Endothelial cell of umbilical vein (primary cell): Measurements from ENCODE around the gene MUL1. TPM values are rescaled to one million over a fixed set of nuclear protein-coding genes. Genes with fewer than 3 reads are reported as not detected.

ENCODE experiments used
- BruUV-seq: library from RNA; stranded (reverse); fragments of 400-500 nt; replicated peaks from 2 replicates; lab custom pipeline; 2021; lab: Mats Ljungman, UMichigan
- CTCF ChIA-PET: fragments of 300-600, 350-600 bp; sonication (Branson Sonifier 250); formaldehyde crosslinking; loops from one replicate; lab custom pipeline; 2021; ENCODE audit warnings: antibody characterized with exemption, inconsistent platforms; lab: Charles Lee
- POLR2A ChIA-PET: fragments of 300-600, 350-600 bp; sonication (Branson Sonifier 250); formaldehyde crosslinking; loops from one replicate; lab custom pipeline; 2021; ENCODE audit warnings: antibody characterized with exemption, inconsistent platforms; lab: Charles Lee
- DNase-seq: peaks from one replicate; pipeline ENCODE4 v3.0.0-alpha.2; 2011; ENCODE audit warnings: low read depth, low spot score
- FAIRE-seq: peaks from 2 replicates; lab custom pipeline; 2011; peaks lifted over from hg19 to GRCh38; lab: Jason Lieb, UNC
- H2AFZ ChIP-seq: 2 replicates; pipeline ENCODE4 v1.6.0; 2012; ENCODE audit warnings: low read depth, low read length, control low read depth, inconsistent platforms
- H3K27ac ChIP-seq: 2 replicates; pipeline ENCODE4 v1.5.1; 2011; ENCODE audit warnings: low read depth, mild to moderate bottlenecking, control low read depth, low read length, moderate library complexity; ENCODE audit not compliant: insufficient read depth
- H3K27me3 ChIP-seq, 2 experiments: 2 replicates each; pipeline versions ENCODE4 v1.6.0 to v1.6.1; 2011; ENCODE audit warnings: low read length in 2 of 2, mixed read lengths in 1 of 2; ENCODE audit not compliant: control insufficient read depth in 2 of 2, insufficient read depth in 2 of 2
- H3K36me3 ChIP-seq, 2 experiments: 2 replicates in 1 of 2; 3 replicates in 1 of 2; pipeline ENCODE4 v1.5.1; 2011; ENCODE audit warnings: low read length in 2 of 2, mild to moderate bottlenecking in 1 of 2, moderate library complexity in 1 of 2; ENCODE audit not compliant: control insufficient read depth in 2 of 2, insufficient read depth in 2 of 2; ENCODE audit errors: extremely low read depth in 1 of 2
- H3K4me1 ChIP-seq: 3 replicates; pipeline ENCODE4 v1.5.1; 2011; ENCODE audit warnings: mild to moderate bottlenecking, low read length; ENCODE audit not compliant: control insufficient read depth, insufficient read depth; ENCODE audit errors: extremely low read depth
- H3K4me2 ChIP-seq: 2 replicates; pipeline ENCODE4 v1.6.1; 2011; ENCODE audit warnings: low read length, control low read depth, mixed read lengths; ENCODE audit not compliant: insufficient read depth
- H3K4me3 ChIP-seq, 3 experiments: fragments of 200-600 bp in 1 of 3; sonication (generic), shearing (Covaris generic) in 1 of 3; replicated peaks in 1 of 3; 2 replicates each; pipeline ENCODE4 v1.5.1; 2011 to 2016; ENCODE audit warnings: control low read depth in 3 of 3, low read length in 3 of 3, mild to moderate bottlenecking in 2 of 3, inconsistent platforms in 1 of 3, low read depth in 1 of 3, moderate library complexity in 1 of 3; ENCODE audit not compliant: insufficient read depth in 1 of 3
- H3K79me2 ChIP-seq: 2 replicates; pipeline ENCODE4 v1.6.0; 2012; ENCODE audit warnings: low read length, inconsistent platforms; ENCODE audit not compliant: control insufficient read depth, insufficient read depth
- H3K9ac ChIP-seq: replicated peaks from 2 replicates; pipeline ENCODE3; 2011; ENCODE audit warnings: low read length, control low read depth; ENCODE audit not compliant: insufficient read depth; ENCODE audit errors: extremely low read depth
- H3K9me1 ChIP-seq: replicated peaks from 3 replicates; pipeline ENCODE4 v1.6.0; 2011; ENCODE audit warnings: mild to moderate bottlenecking, low read length; ENCODE audit not compliant: control insufficient read depth, insufficient read depth; ENCODE audit errors: extremely low read depth
- H3K9me3 ChIP-seq: replicated peaks from 2 replicates; pipeline ENCODE4 v1.5.1; 2012; ENCODE audit warnings: low read length, inconsistent platforms; ENCODE audit not compliant: control insufficient read depth, insufficient read depth
- H4K20me1 ChIP-seq: replicated peaks from 2 replicates; pipeline ENCODE3; 2011; ENCODE audit warnings: mild to moderate bottlenecking, low read length; ENCODE audit not compliant: control insufficient read depth, insufficient read depth; ENCODE audit errors: extremely low read depth
- EZH2 ChIP-seq: IDR thresholded peaks from 2 replicates; pipeline ENCODE4 v1.6.1; 2012; ENCODE audit warnings: borderline replicate concordance, low read depth, mild to moderate bottlenecking, moderate library complexity, low read length, inconsistent platforms; ENCODE audit not compliant: severe bottlenecking
- FOS ChIP-seq: IDR thresholded peaks from 2 replicates; pipeline ENCODE4 v1.6.1; 2011; ENCODE audit warnings: mild to moderate bottlenecking, low read length, moderate library complexity, borderline replicate concordance; ENCODE audit not compliant: insufficient read depth
- GATA2 ChIP-seq: IDR thresholded peaks from 2 replicates; pipeline ENCODE4 v1.7.0; 2011; ENCODE audit warnings: low read depth, mild to moderate bottlenecking, moderate library complexity, mixed read lengths, low read length; ENCODE audit not compliant: insufficient read length, insufficient read depth
- JUN ChIP-seq: IDR thresholded peaks from 2 replicates; pipeline ENCODE4 v1.6.1; 2011; ENCODE audit warnings: borderline replicate concordance, low read depth; ENCODE audit not compliant: insufficient read length, insufficient read depth
- MAX ChIP-seq: IDR thresholded peaks from 2 replicates; pipeline ENCODE4 v1.6.1; 2011; ENCODE audit not compliant: insufficient read depth, insufficient read length
- MYC ChIP-seq: IDR thresholded peaks from one replicate; pipeline ENCODE4 v1.6.1; 2011; ENCODE audit warnings: mild to moderate bottlenecking, low read depth, low read length
- POLR2A ChIP-seq: IDR thresholded peaks from 2 replicates; pipeline ENCODE4 v1.6.1; 2012; ENCODE audit warnings: low read depth, mild to moderate bottlenecking, control low read depth, low read length
- POLR2AphosphoS5 ChIP-seq: IDR thresholded peaks from 2 replicates; pipeline ENCODE4 v1.6.1; 2012; ENCODE audit warnings: low read depth, mild to moderate bottlenecking, control low read depth, low read length, moderate library complexity; ENCODE audit not compliant: insufficient read depth
- dilution Hi-C: fragments of 300-500 bp; cut with MboI; formaldehyde crosslinking; loops from one replicate; pipeline ENCODE4 v1.15.0; 2019; ENCODE audit warnings: low sequenced_read_pairs; ENCODE audit not compliant: extremely low pct_ligation_motif_present
- intact Hi-C: fragments of 100-400 bp; cut with micrococcal nuclease; formaldehyde crosslinking; loops from one replicate; pipeline ENCODE4 v1.10.0; 2022
- polyA plus RNA-seq, 4 experiments: library from polyadenylated mRNA; depleted of rRNA in 3 of 4; stranded (reverse) in 3 of 4; unstranded in 1 of 4; fragments of >200 nt; gene quantifications; 2 replicates each; pipeline versions ENCODE4 v1.2.1 to v1.2.3, GENCODE V29; 2011 to 2012; ENCODE audit warnings: missing spikeins in 1 of 4
- total RNA-seq: library from RNA; stranded (reverse); gene quantifications from 2 replicates; pipeline ENCODE4 v1.2.3, GENCODE V29; 2021
- TF ChIP-seq, protein P1 (sequence below), 2 donors: IDR thresholded peaks; 1 replicate in 1 of 2; 2 replicates in 1 of 2; pipeline ENCODE4 v1.5.1; 2011; ENCODE audit warnings: low read length in 2 of 2, mild to moderate bottlenecking in 2 of 2, moderate library complexity in 2 of 2, control low read depth in 1 of 2, inconsistent platforms in 1 of 2, low read depth in 1 of 2; ENCODE audit not compliant: insufficient read depth in 1 of 2; ENCODE audit errors: extremely low read depth in 1 of 2

Gene MUL1
- total and polyA plus RNA-seq, 2 donors (not counting 3 experiments of a cell fraction or from before 2014, with no cell fraction given), result 28.3 to 29.5 TPM

GRCh38 chr1:20493309-20493708 is 14.6 kb downstream of the MUL1 start:
- CTCF ChIA-PET, result interaction anchor here (0.6 to 6.7 kb wide), 17 partner anchors 10 to 611 kb away, joined by 3 to 81 read pairs (median 9); partner anchors contain the start of genes CAMK2N1, MUL1 and OTUD3
- H4K20me1 ChIP-seq, result no peaks in the 10 kb centered on the region
- H3K9me1 ChIP-seq, result no peaks in the 10 kb centered on the region
- no peaks in the 10 kb centered on the region for H3K79me2 ChIP-seq
- no peak overlapping the region for H3K9ac ChIP-seq
- dilution Hi-C loops (no loop called here), intact Hi-C loops (loop anchor here (1.0 to 10.0 kb wide), 9 partner anchors 24 to 609 kb away; partner anchors contain the start of gene OTUD3)
- no peak overlapping the region for H2AFZ ChIP-seq
- no peaks in the 10 kb centered on the region for H3K9me3 ChIP-seq
- H3K27me3 ChIP-seq, result no peaks in the 10 kb centered on the region
- H3K36me3 ChIP-seq, result no peaks in the 10 kb centered on the region
- TF ChIP-seq JUN (no peak), MAX (no peak), FOS (no peak), GATA2 (no peak), POLR2AphosphoS5 (no peak), MYC (no peak), POLR2A (no peak), EZH2 (no peak)
- TF ChIP-seq, protein P1, sequence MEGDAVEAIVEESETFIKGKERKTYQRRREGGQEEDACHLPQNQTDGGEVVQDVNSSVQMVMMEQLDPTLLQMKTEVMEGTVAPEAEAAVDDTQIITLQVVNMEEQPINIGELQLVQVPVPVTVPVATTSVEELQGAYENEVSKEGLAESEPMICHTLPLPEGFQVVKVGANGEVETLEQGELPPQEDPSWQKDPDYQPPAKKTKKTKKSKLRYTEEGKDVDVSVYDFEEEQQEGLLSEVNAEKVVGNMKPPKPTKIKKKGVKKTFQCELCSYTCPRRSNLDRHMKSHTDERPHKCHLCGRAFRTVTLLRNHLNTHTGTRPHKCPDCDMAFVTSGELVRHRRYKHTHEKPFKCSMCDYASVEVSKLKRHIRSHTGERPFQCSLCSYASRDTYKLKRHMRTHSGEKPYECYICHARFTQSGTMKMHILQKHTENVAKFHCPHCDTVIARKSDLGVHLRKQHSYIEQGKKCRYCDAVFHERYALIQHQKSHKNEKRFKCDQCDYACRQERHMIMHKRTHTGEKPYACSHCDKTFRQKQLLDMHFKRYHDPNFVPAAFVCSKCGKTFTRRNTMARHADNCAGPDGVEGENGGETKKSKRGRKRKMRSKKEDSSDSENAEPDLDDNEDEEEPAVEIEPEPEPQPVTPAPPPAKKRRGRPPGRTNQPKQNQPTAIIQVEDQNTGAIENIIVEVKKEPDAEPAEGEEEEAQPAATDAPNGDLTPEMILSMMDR (IDR thresholded peaks at IDR 0.05; ENCODE audit: extremely low read depth in 1 of 2, insufficient read depth in 1 of 2, low read depth in 1 of 2, low read length in 2 of 2), result no peak
- H3K27ac ChIP-seq, result no peak overlapping the region
- FAIRE-seq (no peak), DNase-seq (no peak)
- no peak overlapping the region for H3K4me2 ChIP-seq
- no peak overlapping the region for H3K4me3 ChIP-seq
- peaks cover 23% of the 10 kb centered on the region for H3K4me1 ChIP-seq
- no TSS peak for BruUV-seq
- POLR2A ChIA-PET, result no interaction called here
